Activated T-helper 1 cell treated with anti-CD3 and anti-CD28 coated beads, Interleukin-2, amount 50 U/mL, for 16 hours (primary cell): ENCODE measurements around the gene ABRAXAS1.
"Not testable (repeated sequence)": the region's sequence is repeated elsewhere in the genome, so short reads cannot be mapped to it uniquely, and the experiment has no call there.

ENCODE experiments used
- DNase-seq, 2 donors: peaks; one replicate each; pipeline ENCODE4 v3.0.0-alpha.2; 2020; ENCODE audit warnings: low read depth in 1 of 2, low spot score in 1 of 2

Gene ABRAXAS1

GRCh38 chr4:83484500-83485461 lies at the start of gene ABRAXAS1:
ABRAXAS1 (minus strand) TSS chr4:83485100; CDS start chr4:83485072, 28 bp downstream.
- peak; percentile 83 to 92 for DNase-seq

GRCh38 chr4:83527671-83528070 lies 42.8 kb upstream of the ABRAXAS1 start:
- no peak for DNase-seq

- no peak for DNase-seq
These were observed 37.3 kb upstream of the ABRAXAS1 start for GRCh38 chr4:83522239-83522638.

GRCh38 chr4:83516042-83516772 lies 31.3 kb upstream of the ABRAXAS1 start:
- no peak for DNase-seq

- no peak for DNase-seq
These were observed 25.5 kb upstream of the ABRAXAS1 start for GRCh38 chr4:83510442-83510841.

- DNase-seq: peak; percentile 6 to 30
These were observed 24.3 kb upstream of the ABRAXAS1 start for GRCh38 chr4:83509156-83509585.

- DNase-seq: no peak
These were observed 20.1 kb upstream of the ABRAXAS1 start for GRCh38 chr4:83504996-83505395.

GRCh38 chr4:83504503-83504902 lies 19.6 kb upstream of the ABRAXAS1 start:
- DNase-seq: no peak

GRCh38 chr4:83503974-83504373 lies 19.1 kb upstream of the ABRAXAS1 start:
- DNase-seq: no peak

- DNase-seq: not testable (repeated sequence)
These were observed 16.8 kb upstream of the ABRAXAS1 start for GRCh38 chr4:83501671-83502070.

- DNase-seq: no peak
These were observed 13.3 kb upstream of the ABRAXAS1 start for GRCh38 chr4:83498187-83498586.

GRCh38 chr4:83496085-83496917 lies 11.4 kb upstream of the ABRAXAS1 start:
- DNase-seq: not testable (repeated sequence)

GRCh38 chr4:83490876-83491450 lies 6.1 kb upstream of the ABRAXAS1 start:
- no peak for DNase-seq

GRCh38 chr4:83489711-83490326 lies 4.9 kb upstream of the ABRAXAS1 start:
- no peak for DNase-seq

- no peak for DNase-seq
These were observed 1.7 kb upstream of the ABRAXAS1 start for GRCh38 chr4:83486457-83487129.

- DNase-seq: no peak
These were observed 10.9 kb downstream of the ABRAXAS1 start for GRCh38 chr4:83473966-83474365.

- no peak for DNase-seq
These were observed 11.5 kb downstream of the ABRAXAS1 start for GRCh38 chr4:83473423-83473822.

GRCh38 chr4:83456184-83456501 lies 28.8 kb downstream of the ABRAXAS1 start:
- no peak for DNase-seq

- peak; percentile 83 to 89 for DNase-seq
These were observed 29.4 kb downstream of the ABRAXAS1 start, which contains the start of the genes HELQ and MRPS18C for GRCh38 chr4:83455281-83456183. HELQ (minus strand) TSS chr4:83455823; CDS start chr4:83455693, 130 bp downstream. MRPS18C (plus strand) TSS chr4:83456058; CDS start chr4:83456078, 20 bp downstream.
